ENCODE measurements around the gene SPTBN4. TPM values are rescaled to one million over a fixed set of nuclear protein-coding genes. Genes with fewer than 3 reads are reported as not detected.

Gene SPTBN4
- total and polyA plus RNA-seq, 4 donors, result 0.58 to 0.80 (median 0.72) TPM

DNA sequence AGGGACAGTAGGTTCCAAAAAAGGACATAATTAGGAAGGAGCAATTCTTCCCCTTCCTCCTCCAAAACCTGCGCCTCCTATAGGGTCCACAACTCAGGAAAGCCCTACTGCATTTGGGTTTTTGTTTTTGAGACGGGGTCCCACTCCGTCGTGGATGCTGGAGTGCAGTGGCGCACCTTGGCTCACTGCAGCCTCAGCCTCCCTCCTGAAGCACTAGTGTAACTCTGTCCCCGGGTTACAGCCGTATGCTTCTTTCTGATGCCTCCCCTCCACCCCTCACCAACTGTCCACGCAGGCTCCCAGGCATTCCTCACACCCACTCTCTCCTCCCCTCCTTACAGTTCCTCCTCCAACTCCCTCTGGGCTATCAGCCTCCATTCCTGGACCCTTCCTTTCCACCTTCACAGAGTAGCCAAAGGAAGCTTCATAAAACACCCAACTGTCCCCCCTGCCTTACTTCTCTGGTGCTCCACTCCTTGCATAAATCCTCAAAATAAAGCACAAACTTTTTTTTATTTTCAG is 20.5 kb upstream of the SPTBN4 start:
- no peaks in the 10 kb centered on the region for H3K9me3 ChIP-seq (ENCODE audit: control insufficient read depth in 4 of 4, insufficient read depth in 3 of 4, low read length in 3 of 4)
- peaks cover 0 to 14% (median 7%) of the 10 kb centered on the region in 5 donors for H3K4me1 ChIP-seq (ENCODE audit: control insufficient read depth in 5 of 5, insufficient read depth in 5 of 5, low read length in 5 of 5)
- ATAC-seq (ENCODE audit: insufficient read depth, low FRiP score), result no peak
- H3K27ac ChIP-seq (ENCODE audit: low read depth in 1 of 2, low read length in 1 of 2), result no peak overlapping the region
- WGBS, 2 donors, result 87 to 88% methylated on average over 8 of the region's 8 CpGs
- no peak overlapping the region for H3K9ac ChIP-seq (ENCODE audit: insufficient read depth in 1 of 2, low read length in 2 of 2)
- TF ChIP-seq, protein P1, sequence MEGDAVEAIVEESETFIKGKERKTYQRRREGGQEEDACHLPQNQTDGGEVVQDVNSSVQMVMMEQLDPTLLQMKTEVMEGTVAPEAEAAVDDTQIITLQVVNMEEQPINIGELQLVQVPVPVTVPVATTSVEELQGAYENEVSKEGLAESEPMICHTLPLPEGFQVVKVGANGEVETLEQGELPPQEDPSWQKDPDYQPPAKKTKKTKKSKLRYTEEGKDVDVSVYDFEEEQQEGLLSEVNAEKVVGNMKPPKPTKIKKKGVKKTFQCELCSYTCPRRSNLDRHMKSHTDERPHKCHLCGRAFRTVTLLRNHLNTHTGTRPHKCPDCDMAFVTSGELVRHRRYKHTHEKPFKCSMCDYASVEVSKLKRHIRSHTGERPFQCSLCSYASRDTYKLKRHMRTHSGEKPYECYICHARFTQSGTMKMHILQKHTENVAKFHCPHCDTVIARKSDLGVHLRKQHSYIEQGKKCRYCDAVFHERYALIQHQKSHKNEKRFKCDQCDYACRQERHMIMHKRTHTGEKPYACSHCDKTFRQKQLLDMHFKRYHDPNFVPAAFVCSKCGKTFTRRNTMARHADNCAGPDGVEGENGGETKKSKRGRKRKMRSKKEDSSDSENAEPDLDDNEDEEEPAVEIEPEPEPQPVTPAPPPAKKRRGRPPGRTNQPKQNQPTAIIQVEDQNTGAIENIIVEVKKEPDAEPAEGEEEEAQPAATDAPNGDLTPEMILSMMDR (IDR thresholded peaks at IDR 0.05; ENCODE audit: control extremely low read depth, extremely low read depth), result no peak
- peaks cover 6 to 22% (median 15%) of the 10 kb centered on the region in 4 donors for H3K36me3 ChIP-seq (ENCODE audit: control insufficient read depth in 4 of 4, insufficient read depth in 4 of 4, low read length in 4 of 4)
- no peak for DNase-seq
- H3K4me3 ChIP-seq, result no peak overlapping the region
- no peaks in the 10 kb centered on the region for H3K27me3 ChIP-seq (ENCODE audit: control insufficient read depth in 3 of 3, insufficient read depth in 3 of 3, low read length in 2 of 3)

DNA sequence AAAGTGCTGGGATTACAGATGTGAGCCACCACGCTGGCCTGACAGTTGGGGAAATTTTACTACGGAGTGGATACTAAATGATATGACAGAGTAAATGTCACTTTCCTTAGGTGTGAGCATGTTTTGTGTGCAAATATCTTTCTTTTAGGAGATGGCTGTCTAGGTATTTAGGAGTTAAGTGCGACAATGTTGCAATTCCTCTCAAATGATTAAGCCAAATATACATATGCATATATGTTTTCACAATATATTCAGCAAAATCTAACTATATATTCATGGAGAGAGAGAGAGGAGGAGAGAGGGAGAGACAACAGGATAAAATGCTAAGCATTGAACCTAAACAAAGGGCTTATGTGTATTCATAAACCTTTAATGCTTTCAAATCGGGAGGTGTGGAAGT is 17.3 kb upstream of the SPTBN4 start:
- no peak overlapping the region for H3K9ac ChIP-seq (ENCODE audit: insufficient read depth in 1 of 2, low read length in 2 of 2)
- H3K4me3 ChIP-seq, result no peak overlapping the region
- H3K4me1 ChIP-seq (ENCODE audit: control insufficient read depth in 5 of 5, insufficient read depth in 5 of 5, low read length in 5 of 5), result no peaks in the 10 kb centered on the region
- TF ChIP-seq, protein P1 (IDR thresholded peaks at IDR 0.05; ENCODE audit: control extremely low read depth, extremely low read depth), result no peak
- H3K27ac ChIP-seq (ENCODE audit: low read depth in 1 of 2, low read length in 1 of 2), result no peak overlapping the region
- DNase-seq (no peak), ATAC-seq (ENCODE audit: insufficient read depth, low FRiP score) (no peak)
- no peaks in the 10 kb centered on the region for H3K27me3 ChIP-seq (ENCODE audit: control insufficient read depth in 3 of 3, insufficient read depth in 3 of 3, low read length in 2 of 3)
- WGBS, 2 donors, result 94 to 95% methylated on average over 4 of the region's 4 CpGs
- H3K36me3 ChIP-seq (ENCODE audit: control insufficient read depth in 4 of 4, insufficient read depth in 4 of 4, low read length in 4 of 4), result peaks cover 0 to 16% (median 12%) of the 10 kb centered on the region in 4 donors
- no peaks in the 10 kb centered on the region for H3K9me3 ChIP-seq (ENCODE audit: control insufficient read depth in 4 of 4, insufficient read depth in 3 of 4, low read length in 3 of 4)

DNA sequence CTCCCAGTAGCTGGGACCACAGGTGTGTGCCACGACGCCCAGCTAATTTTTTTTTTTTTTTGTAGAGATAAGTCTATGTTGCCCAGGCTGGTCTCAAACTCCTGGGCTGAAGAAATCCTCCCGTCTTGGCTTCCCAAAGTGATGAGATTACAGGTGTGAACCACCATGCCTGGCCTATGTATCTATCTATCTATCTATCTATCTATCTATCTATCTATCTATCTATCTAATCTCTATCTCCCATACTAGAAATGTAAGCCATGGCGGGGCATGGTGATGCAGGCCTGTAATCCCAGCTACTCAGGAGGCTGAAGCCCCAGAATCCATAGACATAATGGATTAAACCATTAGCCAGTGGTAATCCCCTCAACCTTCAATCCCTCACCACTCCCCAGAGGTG is 16.1 kb upstream of the SPTBN4 start:
- DNase-seq, result no peak
- Histone ChIP-seq H3K36me3 (ENCODE audit: control insufficient read depth in 4 of 4, insufficient read depth in 4 of 4, low read length in 4 of 4) (peaks cover 0 to 16% (median 13%) of the 10 kb centered on the region in 4 donors), H3K27me3 (ENCODE audit: control insufficient read depth in 3 of 3, insufficient read depth in 3 of 3, low read length in 2 of 3) (no peaks in the 10 kb centered on the region), H3K9me3 (ENCODE audit: control insufficient read depth in 4 of 4, insufficient read depth in 3 of 4, low read length in 3 of 4) (no peaks in the 10 kb centered on the region), H3K4me1 (ENCODE audit: control insufficient read depth in 5 of 5, insufficient read depth in 5 of 5, low read length in 5 of 5) (no peaks in the 10 kb centered on the region), H3K9ac (ENCODE audit: insufficient read depth in 1 of 2, low read length in 2 of 2) (no peak overlapping the region), H3K27ac (ENCODE audit: low read depth in 1 of 2, low read length in 1 of 2) (no peak overlapping the region), H3K4me3 (no peak overlapping the region)
- TF ChIP-seq, protein P1 (IDR thresholded peaks at IDR 0.05; ENCODE audit: control extremely low read depth, extremely low read depth), result no peak
- WGBS, 2 donors, result 96 to 98% methylated on average over 4 of the region's 4 CpGs
- no peak for ATAC-seq (ENCODE audit: insufficient read depth, low FRiP score)

DNA sequence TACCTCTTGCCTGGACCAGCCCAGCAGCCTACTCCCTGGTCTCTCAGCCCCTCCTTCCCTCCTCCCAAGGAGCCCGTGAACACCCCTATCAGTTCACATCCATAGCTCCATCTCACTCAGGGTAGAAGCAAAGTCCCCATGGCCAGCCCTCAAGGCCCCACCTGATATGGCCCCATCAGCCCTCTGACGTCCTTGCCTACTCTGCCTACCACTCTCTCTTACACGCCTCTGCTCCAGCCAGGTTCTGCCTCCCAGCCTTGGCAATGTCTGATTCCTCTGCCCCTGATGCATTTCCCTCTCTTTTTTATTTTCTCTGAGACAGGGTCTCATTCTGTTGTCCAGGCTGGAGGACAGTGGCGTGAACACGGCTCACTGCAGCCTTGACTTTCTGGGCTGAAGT is 14.8 kb upstream of the SPTBN4 start:
- Histone ChIP-seq H3K9ac (ENCODE audit: insufficient read depth in 1 of 2, low read length in 2 of 2) (no peak overlapping the region), H3K9me3 (ENCODE audit: control insufficient read depth in 4 of 4, insufficient read depth in 3 of 4, low read length in 3 of 4) (no peaks in the 10 kb centered on the region), H3K27ac (ENCODE audit: low read depth in 1 of 2, low read length in 1 of 2) (no peak overlapping the region), H3K4me3 (no peak overlapping the region), H3K27me3 (ENCODE audit: control insufficient read depth in 3 of 3, insufficient read depth in 3 of 3, low read length in 2 of 3) (no peaks in the 10 kb centered on the region), H3K36me3 (ENCODE audit: control insufficient read depth in 4 of 4, insufficient read depth in 4 of 4, low read length in 4 of 4) (peaks cover 0 to 16% (median 13%) of the 10 kb centered on the region in 4 donors), H3K4me1 (ENCODE audit: control insufficient read depth in 5 of 5, insufficient read depth in 5 of 5, low read length in 5 of 5) (no peaks in the 10 kb centered on the region)
- ATAC-seq (ENCODE audit: insufficient read depth, low FRiP score) (no peak), DNase-seq (no peak)
- WGBS, 2 donors, result 82 to 88% methylated on average over 5 of the region's 5 CpGs
- TF ChIP-seq, protein P1 (IDR thresholded peaks at IDR 0.05; ENCODE audit: control extremely low read depth, extremely low read depth), result no peak
